HG03558 (cell line): ENCODE measurements around the gene ADGRD1.

Source experiments
- ATAC-seq: cut with Tn5 transposase; IDR thresholded peaks from one replicate; pipeline ENCODE4 v1.9.1; 2021; ENCODE audit warnings: moderate number of reproducible peaks; ENCODE audit not compliant: unreplicated experiment; ENCODE audit errors: extremely low read depth

Gene ADGRD1

DNA sequence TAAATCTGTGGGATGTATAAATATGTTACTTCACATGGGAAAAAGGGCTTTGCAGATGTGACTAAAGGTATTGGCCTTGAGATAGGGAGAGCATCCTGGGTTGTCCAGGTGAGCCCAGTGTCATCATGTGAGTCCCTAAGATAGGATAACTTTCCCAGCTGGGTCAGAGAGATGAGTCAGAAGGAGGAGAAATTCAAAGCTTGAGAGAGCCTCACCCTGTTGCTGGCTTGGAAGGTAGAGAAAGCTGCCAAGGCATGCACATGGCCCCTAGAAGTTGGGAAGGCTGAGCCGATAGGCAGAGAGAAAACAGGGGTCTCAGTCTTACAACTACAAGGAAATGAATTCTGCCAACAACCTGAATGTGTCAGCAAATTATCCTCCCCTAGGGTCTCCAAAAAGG lies 213.0 kb downstream of the ADGRD1 start:
- no peak for ATAC-seq

DNA sequence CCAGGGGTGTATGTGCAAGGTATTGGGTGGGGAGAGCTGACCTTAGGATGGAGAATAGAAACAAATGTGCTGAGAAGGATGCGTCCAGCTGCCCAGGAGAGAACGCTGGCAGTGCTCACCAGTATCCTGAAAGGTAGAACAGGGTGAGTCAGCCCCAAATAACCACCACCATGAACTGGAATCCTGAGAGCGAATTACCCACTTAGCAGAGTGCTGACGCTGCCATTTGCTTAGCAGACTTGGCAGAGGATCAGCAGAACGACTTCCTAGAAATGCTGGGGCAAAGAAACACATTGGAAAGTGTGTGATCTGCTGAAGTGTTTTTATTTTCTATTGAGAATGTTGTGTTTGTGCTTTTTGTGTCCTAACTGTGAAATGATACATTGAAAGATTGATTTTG lies 213.6 kb downstream of the ADGRD1 start:
- no peak for ATAC-seq

DNA sequence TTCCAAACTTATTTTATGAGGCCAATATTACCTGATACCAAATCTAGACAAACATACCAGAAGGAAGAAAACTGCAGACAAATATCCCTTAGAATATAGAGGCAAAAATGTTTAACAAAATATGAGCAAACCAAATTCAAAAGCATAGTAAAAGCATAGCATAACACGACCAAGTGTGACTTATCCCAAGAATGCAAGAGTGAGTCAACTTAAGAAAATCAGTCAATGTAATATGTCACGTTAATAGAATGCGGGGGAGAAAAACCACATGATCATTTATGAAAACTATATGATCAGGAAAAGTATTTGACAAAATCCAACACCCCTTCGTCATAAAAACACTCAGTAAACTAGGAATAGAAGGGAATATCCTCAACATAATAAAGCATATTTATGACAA lies 217.3 kb downstream of the ADGRD1 start:
- ATAC-seq = no peak

DNA sequence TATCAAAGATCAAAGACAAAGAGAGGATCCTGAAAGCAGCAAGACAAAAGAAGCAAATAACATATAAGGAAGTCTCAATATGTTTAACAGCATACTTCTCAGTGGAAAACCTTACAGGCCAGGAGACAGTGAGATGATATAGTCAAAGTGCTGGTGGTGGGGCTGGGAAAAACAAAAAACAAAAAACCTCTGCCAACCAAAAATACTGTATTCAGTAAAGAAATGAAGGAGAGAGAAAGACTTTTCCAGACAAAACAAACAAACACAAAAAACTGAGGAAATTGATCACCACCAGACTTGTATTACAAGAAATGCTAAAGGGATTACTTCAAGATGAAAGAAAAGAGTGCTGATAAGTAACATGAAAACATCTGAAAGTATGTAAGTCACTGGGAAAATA lies 221.2 kb downstream of the ADGRD1 start:
- ATAC-seq = no peak

DNA sequence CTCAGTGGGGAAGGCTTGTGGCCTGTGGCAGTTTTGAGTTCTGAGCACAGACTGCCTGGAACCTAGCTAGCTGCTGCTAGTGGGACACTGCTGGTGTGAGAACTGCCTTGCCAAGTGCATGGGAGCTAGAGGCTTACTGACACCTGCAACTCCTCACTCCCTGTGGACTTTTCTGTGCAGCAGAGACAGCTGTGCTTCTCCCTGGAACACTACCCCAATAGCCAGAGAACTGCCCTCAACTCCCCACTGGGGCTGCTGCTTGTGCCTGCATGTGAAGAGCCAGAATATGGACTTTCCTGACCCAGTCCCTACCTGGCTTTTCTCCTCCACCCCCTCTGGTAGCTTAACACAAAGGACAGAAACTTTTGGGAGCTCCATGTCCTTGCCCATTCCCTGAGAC lies 222.6 kb downstream of the ADGRD1 start:
- ATAC-seq = no peak

DNA sequence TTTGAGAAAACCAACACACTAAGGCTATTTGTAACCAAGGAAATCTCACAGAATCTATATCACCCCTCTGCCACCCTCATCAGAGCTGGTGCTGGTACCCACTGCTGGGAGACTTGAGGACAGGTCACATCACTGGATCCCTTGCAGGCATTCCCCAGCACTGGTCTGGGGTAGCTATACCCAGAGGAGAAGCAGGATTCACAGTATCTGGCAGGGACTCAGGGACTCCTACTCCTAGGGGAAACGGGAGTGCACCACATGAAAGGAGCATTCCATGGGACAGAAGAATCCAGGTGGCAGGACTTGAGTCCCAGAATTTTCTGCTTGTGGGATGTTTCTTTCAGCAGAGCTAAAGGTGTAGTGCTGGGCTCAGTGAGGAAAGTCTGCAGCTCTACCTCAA lies 223.2 kb downstream of the ADGRD1 start:
- ATAC-seq = no peak

DNA sequence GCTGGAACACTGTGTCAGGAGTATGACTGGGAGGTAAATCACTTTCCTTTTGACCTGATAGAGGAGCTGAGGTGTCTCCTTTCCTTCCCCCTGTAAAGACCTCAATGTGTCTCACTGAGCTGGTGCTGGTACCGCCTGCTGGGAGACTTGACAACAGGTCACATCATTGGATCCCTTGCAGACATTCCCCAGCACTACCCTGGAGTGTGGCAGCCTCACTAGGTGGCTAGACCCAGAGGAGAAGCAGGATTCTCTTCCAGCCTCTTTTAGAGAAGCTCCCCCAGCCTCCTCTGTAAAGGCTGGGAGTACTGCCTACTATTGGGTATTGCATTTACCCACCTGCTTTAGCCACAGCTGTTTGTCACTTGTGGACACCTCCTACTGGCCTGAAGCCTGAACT lies 223.9 kb downstream of the ADGRD1 start:
- no peak for ATAC-seq

DNA sequence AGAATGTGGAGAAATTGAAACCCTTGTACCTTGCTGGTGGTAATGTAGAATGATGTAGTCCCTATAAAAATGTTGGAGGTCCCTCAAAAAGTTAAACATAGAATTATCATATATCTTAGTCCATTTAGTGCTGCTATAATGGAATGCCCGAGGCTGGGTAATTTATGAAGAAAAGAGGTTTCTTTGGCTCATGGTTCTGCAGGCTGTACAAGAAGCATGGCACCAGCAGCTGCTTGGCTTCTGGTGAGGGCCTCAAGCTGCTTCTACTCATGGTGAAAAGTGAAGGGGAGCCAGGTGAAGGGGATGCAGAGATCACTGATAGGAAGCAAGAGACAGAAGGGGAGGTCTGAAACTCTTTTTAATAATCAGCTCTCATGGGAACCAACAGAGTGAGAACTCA lies 233.9 kb downstream of the ADGRD1 start:
- ATAC-seq = no peak

DNA sequence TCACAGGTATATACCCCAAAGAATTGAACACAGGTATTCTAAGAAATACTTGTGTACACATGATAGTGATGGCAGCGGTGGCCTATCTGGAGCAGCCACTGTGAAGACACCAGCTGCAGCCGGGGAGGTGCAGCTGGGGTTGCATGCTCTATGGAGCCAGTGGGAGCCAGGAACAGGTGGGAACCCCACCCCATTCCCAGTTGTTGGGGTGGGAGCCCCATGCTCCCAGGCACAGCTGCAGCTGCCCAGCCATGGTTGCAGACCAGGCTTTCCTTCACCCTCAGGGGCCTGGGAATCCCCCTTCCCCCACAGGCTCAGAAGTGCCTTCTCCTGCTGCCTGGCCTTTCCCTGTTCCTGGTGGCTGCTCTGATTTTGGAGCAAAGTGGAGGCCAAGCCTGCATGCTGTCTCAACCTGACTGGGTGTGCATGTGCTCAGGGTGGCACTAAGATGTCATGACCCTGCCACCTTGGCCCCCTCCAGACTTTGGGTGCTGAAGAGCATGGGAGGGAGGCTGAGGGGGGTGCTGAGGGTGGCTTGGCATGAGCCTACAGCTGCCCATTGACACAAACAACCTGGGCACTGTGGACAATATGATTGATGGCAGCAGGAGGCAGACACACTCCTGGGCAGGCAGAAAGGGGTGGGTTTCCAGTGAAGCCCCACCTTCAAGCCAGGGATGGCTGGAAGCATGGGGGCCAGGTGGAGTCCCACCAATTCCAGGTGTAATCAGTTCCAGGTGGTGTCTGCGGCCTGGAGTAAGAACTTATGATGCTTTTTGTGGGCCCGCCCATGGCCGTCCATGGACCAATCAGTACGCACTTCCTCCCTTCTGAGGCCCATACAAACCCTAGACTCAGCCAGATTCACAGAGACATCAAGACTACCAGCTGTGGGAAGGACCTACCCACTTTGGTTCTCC lies 234.7 kb downstream of the ADGRD1 start:
- no peak for ATAC-seq

DNA sequence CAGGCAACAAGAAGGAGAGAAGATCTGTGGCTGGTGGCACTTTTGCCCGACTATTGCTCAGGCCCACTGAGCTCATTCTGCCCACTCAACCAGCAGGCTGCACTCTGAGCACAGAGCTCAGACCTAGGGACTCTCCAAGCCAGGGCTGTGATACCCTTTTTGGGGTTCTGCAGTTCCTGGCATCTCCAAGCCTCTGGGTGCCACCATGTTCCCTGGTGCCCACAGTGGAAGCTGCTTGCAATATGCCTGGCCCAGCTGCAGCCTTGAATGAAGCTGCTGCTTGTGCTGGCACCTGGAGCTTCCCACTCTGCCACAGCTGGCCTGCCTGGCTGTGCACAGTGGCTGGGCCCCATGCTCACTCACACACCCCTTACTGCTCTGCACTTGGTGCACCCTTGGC lies 236.1 kb downstream of the ADGRD1 start:
- ATAC-seq = no peak

DNA sequence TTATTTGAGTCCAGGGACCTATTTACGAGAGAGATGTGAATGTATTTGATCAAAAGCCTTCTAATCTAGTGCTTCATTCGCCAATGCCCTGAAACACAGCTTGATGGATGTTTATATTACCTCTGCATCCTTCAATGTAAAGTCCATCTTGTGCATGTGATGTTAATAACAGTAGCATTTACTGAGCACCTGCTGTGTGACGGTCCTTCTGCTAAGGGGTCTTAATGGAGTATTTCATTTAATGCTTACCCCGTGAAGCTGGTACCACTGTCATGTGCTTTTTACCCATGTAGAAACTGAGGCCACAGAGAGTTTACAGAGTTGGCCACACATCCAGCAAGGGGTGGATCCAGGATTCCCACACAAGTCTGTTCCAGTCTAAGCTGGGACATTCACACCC lies 237.3 kb downstream of the ADGRD1 start:
- no peak for ATAC-seq
